ENCODE data around the gene POGK. TPM values are rescaled to one million over a fixed set of nuclear protein-coding genes. Genes with fewer than 3 reads are reported as not detected.

The POGK gene, protein sequence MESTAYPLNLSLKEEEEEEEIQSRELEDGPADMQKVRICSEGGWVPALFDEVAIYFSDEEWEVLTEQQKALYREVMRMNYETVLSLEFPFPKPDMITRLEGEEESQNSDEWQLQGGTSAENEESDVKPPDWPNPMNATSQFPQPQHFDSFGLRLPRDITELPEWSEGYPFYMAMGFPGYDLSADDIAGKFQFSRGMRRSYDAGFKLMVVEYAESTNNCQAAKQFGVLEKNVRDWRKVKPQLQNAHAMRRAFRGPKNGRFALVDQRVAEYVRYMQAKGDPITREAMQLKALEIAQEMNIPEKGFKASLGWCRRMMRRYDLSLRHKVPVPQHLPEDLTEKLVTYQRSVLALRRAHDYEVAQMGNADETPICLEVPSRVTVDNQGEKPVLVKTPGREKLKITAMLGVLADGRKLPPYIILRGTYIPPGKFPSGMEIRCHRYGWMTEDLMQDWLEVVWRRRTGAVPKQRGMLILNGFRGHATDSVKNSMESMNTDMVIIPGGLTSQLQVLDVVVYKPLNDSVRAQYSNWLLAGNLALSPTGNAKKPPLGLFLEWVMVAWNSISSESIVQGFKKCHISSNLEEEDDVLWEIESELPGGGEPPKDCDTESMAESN
- 12.1 and 13.1 TPM in 2 replicates for total RNA-seq

DNA sequence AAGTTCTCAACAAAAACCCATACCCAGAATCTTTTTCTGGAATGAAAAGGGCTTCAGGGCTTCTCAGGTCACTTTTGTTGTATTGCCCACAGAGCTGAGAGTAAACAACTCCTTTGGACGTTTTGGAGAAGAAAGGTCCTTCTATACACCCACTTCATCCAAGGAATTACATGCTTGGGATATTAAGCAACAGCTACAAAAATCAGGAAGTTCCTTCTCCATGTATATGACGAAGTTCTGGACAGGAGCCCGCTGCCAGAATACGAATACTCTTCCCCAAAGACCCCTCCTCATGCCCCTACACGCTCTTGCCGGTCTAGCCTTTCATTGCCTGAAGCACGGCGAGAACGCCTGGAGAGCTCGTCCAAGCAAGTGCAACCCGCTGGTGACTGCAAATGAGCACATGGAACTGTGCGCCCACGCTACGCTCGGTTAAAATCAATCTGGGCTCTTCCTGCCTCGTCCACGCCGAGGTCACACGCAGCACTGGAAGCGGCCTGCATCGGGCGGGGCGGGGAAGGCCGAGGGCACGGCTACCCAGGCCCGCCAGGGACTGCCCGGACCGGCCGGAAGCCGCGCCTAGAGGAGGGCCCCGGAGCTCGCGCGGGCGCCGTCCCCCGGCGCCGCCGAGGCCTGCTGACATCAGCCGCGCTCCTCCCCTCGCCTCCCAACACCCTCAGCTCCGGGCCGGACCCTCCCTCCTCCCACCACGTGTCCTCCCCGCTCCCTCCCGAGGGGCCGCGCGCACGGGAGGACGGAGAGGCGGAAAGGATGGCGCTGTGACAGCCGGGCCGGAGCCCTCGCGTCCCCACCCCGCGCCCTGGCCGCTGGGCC lies at the start of gene POGK:
Gene POGK, plus strand, starts transcription at position 710 of the 834 bp plus-strand sequence. CDS start 1,482 bp downstream, outside the sequence.

DNA sequence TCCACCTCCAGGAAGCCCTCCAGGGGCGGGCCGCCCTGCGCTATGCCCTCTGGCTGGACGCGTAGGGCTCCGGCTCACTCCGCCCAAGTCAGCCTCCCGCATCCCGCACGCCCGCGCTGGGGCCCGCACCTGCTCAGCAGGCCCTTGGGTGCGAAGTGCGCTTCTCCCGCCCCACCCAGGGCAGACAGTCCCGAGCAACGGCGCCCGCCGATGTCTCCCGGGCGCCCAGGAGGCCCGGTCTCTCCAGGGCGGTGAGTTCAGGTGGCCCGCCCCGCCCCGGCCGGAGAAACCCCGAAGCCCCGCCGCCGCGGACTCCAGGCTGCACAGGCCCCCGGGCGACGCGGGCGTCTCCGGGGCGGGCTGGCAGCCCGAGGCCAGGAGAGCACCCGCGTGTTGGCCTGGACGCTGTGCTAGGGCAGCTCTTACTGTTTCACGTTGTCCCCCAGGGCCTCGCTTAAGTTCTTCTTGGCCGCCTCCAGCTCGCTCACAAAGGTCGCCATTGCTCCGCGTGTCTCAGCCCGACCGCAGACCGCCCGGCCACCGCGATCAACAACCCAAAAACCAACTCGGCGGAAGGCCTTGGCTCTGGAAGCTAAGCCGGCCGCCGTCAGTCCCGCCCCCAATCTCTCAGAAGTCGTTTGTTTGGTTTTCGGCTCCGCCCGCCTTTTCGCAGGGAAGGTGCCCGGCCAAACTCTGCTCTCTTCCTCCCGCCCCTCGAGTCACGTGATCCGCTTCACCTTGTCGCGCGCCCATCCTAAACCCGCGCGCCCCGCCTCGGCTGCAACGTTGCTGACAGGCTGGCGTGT lies 36.7 kb downstream of the POGK start, which contains the start of gene TADA1:
Gene TADA1, minus strand, starts transcription at position 531 of the 806 bp plus-strand sequence. Its CDS starts 31 bp downstream, at position 500.

Other genes starting within 250 kb of the POGK start
- 9.7 and 10.1 TPM in 2 replicates for gene TADA1, start 36.8 kb downstream of the POGK start, total RNA-seq
- gene ILDR2, start 136.1 kb downstream of the POGK start, total RNA-seq, result 0.29 TPM in 1 of 2 replicates, not detected in the other
- gene MAEL, start 149.8 kb downstream of the POGK start, total RNA-seq, result not detected in 2 replicates

Measured in myometrial cell (primary cell).